Measurements from ENCODE around the gene NRIP1.

NRIP1 gene

DNA sequence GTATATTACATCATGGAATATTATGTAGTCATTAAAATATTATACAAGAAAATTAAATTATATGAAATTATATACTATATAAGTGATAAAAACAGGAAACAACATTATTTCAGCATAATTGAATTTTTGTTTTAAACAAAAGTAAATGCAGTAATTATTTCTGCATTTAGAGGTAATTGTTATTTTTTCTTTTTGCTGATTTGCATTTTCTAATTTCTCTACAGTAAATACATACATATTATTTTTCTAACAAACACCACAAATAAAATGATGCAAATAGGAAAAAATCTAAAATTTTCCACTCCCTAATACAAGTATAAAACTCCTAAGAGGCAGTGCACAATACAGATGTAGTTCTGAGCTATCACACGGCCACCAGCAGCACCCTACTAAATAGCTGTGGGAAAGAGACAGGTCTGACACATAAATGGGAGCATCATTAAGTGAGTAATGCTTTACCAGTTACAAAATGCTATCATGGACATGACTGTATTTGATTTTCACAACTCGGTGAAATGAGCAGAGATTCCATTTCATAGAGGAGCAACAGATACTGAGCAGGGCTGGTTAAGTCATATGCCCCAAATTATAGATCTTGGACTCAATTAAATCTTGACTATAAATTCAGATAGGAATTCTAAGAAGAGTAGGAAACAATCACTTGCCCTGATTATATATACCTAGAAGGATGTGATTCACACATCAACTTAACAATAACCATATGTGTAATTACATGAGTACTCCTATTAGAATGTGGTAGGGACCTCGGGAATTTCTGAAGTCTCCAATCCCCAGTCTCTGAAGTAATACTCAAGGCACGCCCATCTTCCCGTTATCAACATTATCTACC is 49.0 kb downstream of the NRIP1 start:
- no peaks in the 10 kb centered on the region for H3K9me3 ChIP-seq (ENCODE audit: insufficient read depth, low read depth, low read length)
- H3K9ac ChIP-seq (ENCODE audit: low read depth, low read length) = no peak overlapping the region

DNA sequence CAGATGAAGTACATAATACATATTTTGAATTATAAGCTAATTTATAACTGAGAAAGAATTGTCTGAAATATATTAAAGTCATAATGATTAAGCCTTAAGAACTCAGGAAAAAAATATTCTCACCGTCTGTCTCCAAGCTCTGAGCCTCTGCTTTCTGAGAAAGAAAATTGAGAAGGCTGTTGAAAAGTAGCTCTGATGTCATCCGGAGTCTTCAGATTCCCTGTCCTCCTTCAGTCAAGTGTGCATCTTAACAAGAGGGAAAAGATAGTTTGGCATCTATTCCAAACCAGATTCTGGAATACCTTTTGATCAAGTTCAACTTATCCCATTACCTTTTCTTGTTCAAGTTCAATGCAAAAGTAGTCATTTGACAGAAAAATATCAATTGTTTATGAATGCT is 50.6 kb downstream of the NRIP1 start:
- Histone ChIP-seq H3K4me1 (ENCODE audit: insufficient read depth, low read length) (no peaks in the 10 kb centered on the region; the same call in 1 of the 2 replicates), H3K4me3 (ENCODE audit: low read length) (no peak overlapping the region), H3K9ac (ENCODE audit: low read depth, low read length) (no peak overlapping the region), H3K36me3 (ENCODE audit: insufficient read depth, low read depth, low read length) (no peaks in the 10 kb centered on the region), H3K27me3 (ENCODE audit: insufficient read depth, low read length) (no peaks in the 10 kb centered on the region), H3K27ac (ENCODE audit: low read length) (no peak overlapping the region), H3K9me3 (ENCODE audit: insufficient read depth, low read depth, low read length) (no peaks in the 10 kb centered on the region)

More for the DNA sequence above, 49.0 kb downstream of the NRIP1 start:
- H3K36me3 ChIP-seq (ENCODE audit: insufficient read depth, low read depth, low read length) = no peaks in the 10 kb centered on the region
- no peak overlapping the region for H3K27ac ChIP-seq (ENCODE audit: low read length)
- no peaks in the 10 kb centered on the region; the same call in 1 of the 2 replicates for H3K4me1 ChIP-seq (ENCODE audit: insufficient read depth, low read length)
- no peak overlapping the region for H3K4me3 ChIP-seq (ENCODE audit: low read length)
- no peaks in the 10 kb centered on the region for H3K27me3 ChIP-seq (ENCODE audit: insufficient read depth, low read length)

GRCh38 chr21:15011967-15012366 is 52.8 kb downstream of the NRIP1 start:
- Histone ChIP-seq H3K9me3 (ENCODE audit: insufficient read depth, low read depth, low read length) (no peaks in the 10 kb centered on the region), H3K27me3 (ENCODE audit: insufficient read depth, low read length) (peaks cover 9% of the 10 kb centered on the region; the same call in 1 of the 2 replicates), H3K4me1 (ENCODE audit: insufficient read depth, low read length) (no peaks in the 10 kb centered on the region), H3K4me3 (ENCODE audit: low read length) (no peak overlapping the region), H3K36me3 (ENCODE audit: insufficient read depth, low read depth, low read length) (no peaks in the 10 kb centered on the region), H3K9ac (ENCODE audit: low read depth, low read length) (no peak overlapping the region), H3K27ac (ENCODE audit: low read length) (no peak overlapping the region)

DNA sequence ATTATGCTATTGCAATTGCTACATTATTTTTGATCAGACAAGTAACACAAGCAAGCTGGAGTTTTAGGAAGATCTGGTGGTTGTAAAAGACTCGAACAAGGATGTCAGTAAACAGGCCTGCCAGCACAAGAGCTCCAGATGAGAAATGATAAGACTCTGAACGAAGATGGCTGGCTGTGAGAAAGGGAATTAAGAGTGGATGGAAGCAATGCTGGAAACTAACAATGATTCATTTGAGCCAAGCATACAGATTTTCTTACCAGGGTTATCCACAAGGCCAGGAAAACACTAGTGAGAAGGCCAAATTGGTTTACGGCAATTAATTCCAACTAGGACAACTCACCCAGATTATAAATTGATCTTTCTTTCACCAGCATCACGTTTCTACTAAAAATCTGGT is 54.2 kb downstream of the NRIP1 start:
- no peak overlapping the region for H3K27ac ChIP-seq (ENCODE audit: low read length)
- H3K9me3 ChIP-seq (ENCODE audit: insufficient read depth, low read depth, low read length) = no peaks in the 10 kb centered on the region
- H3K36me3 ChIP-seq (ENCODE audit: insufficient read depth, low read depth, low read length) = no peaks in the 10 kb centered on the region

GRCh38 chr21:15009837-15010363 is 54.9 kb downstream of the NRIP1 start:
- H3K27me3 ChIP-seq (ENCODE audit: insufficient read depth, low read length) = peaks cover 24% of the 10 kb centered on the region
- no peak overlapping the region for H3K27ac ChIP-seq (ENCODE audit: low read length)
- peaks cover 17% of the 10 kb centered on the region for H3K4me1 ChIP-seq (ENCODE audit: insufficient read depth, low read length)
- H3K4me3 ChIP-seq (ENCODE audit: low read length) = no peak overlapping the region
- no peaks in the 10 kb centered on the region for H3K36me3 ChIP-seq (ENCODE audit: insufficient read depth, low read depth, low read length)
- no peaks in the 10 kb centered on the region for H3K9me3 ChIP-seq (ENCODE audit: insufficient read depth, low read depth, low read length)
- H3K9ac ChIP-seq (ENCODE audit: low read depth, low read length) = no peak overlapping the region

More for the DNA sequence above, 54.2 kb downstream of the NRIP1 start:
- H3K9ac ChIP-seq (ENCODE audit: low read depth, low read length) = no peak overlapping the region
- H3K4me1 ChIP-seq (ENCODE audit: insufficient read depth, low read length) = peaks cover 12% of the 10 kb centered on the region
- peaks cover 20% of the 10 kb centered on the region for H3K27me3 ChIP-seq (ENCODE audit: insufficient read depth, low read length)
- no peak overlapping the region for H3K4me3 ChIP-seq (ENCODE audit: low read length)

DNA sequence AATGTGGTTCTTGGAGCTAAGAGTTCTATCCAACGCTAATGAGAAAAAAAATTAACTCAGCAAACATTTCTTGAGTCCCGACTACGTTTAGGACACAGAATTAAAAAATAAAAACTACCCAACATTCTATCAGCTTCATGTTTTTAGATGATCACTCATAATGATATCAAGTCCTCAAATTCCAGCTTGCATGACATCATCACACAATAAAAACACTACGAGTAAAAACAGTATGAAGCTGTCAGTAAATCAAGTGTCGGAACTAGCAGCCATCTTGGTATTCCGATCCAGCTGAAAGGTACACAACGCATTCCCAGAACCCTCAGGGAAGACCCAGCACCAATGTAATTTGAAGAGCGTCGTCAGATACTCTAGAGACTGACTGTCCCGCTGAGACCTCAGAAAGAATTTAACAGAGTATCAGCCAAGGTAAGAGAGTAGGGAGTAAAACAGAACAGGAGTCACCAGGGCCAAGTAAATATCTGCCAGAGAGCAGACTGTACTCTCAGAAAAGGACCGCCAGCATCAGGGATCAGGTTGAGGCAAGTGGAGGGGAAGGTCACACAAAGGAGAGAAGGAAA is 57.0 kb downstream of the NRIP1 start:
- Histone ChIP-seq H3K4me1 (ENCODE audit: insufficient read depth, low read length) (peaks cover 17% of the 10 kb centered on the region), H3K27ac (ENCODE audit: low read length) (no peak overlapping the region), H3K36me3 (ENCODE audit: insufficient read depth, low read depth, low read length) (no peaks in the 10 kb centered on the region), H3K9ac (ENCODE audit: low read depth, low read length) (no peak overlapping the region), H3K9me3 (ENCODE audit: insufficient read depth, low read depth, low read length) (no peaks in the 10 kb centered on the region), H3K27me3 (ENCODE audit: insufficient read depth, low read length) (peaks cover 45% of the 10 kb centered on the region), H3K4me3 (ENCODE audit: low read length) (no peak overlapping the region)

- Histone ChIP-seq H3K36me3 (ENCODE audit: insufficient read depth, low read depth, low read length) (no peaks in the 10 kb centered on the region), H3K4me1 (ENCODE audit: insufficient read depth, low read length) (peaks cover 26% of the 10 kb centered on the region), H3K9ac (ENCODE audit: low read depth, low read length) (no peak overlapping the region), H3K4me3 (ENCODE audit: low read length) (no peak overlapping the region), H3K27me3 (ENCODE audit: insufficient read depth, low read length) (peaks cover 53% of the 10 kb centered on the region), H3K9me3 (ENCODE audit: insufficient read depth, low read depth, low read length) (no peaks in the 10 kb centered on the region), H3K27ac (ENCODE audit: low read length) (no peak overlapping the region)
Observed at GRCh38 chr21:15006594-15007230, 58.1 kb downstream of the NRIP1 start.

- H3K9ac ChIP-seq (ENCODE audit: low read depth, low read length) = no peak overlapping the region
- H3K4me1 ChIP-seq (ENCODE audit: insufficient read depth, low read length) = peaks cover 31% of the 10 kb centered on the region
- no peak overlapping the region for H3K27ac ChIP-seq (ENCODE audit: low read length)
- H3K36me3 ChIP-seq (ENCODE audit: insufficient read depth, low read depth, low read length) = no peaks in the 10 kb centered on the region
- H3K4me3 ChIP-seq (ENCODE audit: low read length) = no peak overlapping the region
- peaks cover 53% of the 10 kb centered on the region for H3K27me3 ChIP-seq (ENCODE audit: insufficient read depth, low read length)
- no peaks in the 10 kb centered on the region for H3K9me3 ChIP-seq (ENCODE audit: insufficient read depth, low read depth, low read length)
Observed at GRCh38 chr21:15005391-15005790, 59.4 kb downstream of the NRIP1 start.

DNA sequence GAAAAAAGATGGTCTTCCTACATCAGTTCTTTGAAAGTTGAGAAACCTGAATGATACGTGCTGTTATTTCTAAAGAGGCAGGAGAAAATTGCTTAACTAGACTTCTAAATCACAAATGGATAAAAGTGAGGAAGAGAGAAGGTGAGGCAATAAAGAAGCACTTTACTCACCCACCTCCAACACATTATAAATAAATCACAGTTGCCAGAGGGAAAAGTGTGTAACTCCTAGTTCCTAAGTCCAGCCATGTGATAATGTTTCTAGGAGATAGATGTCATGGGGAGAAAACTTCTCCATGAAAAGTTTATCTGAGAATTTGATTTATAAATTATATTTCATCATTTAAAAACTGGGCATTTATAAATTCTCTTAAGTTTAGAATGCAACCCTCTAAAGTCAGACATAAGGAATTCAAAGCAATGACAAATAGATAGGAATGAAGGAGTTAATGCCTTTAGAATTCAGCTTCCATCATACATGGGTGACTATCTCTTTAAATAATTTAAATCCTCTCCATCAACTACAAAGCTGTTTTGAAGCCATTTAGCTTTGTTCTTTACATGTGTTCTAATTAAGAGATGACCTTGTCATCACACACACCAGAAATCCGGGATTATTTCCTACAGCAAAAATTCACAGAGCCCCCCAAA is 60.0 kb downstream of the NRIP1 start:
- Histone ChIP-seq H3K36me3 (ENCODE audit: insufficient read depth, low read depth, low read length) (no peaks in the 10 kb centered on the region), H3K9ac (ENCODE audit: low read depth, low read length) (no peak overlapping the region), H3K9me3 (ENCODE audit: insufficient read depth, low read depth, low read length) (no peaks in the 10 kb centered on the region), H3K4me1 (ENCODE audit: insufficient read depth, low read length) (peaks cover 31% of the 10 kb centered on the region), H3K4me3 (ENCODE audit: low read length) (no peak overlapping the region), H3K27ac (ENCODE audit: low read length) (no peak overlapping the region), H3K27me3 (ENCODE audit: insufficient read depth, low read length) (peaks cover 53% of the 10 kb centered on the region)

GRCh38 chr21:15003463-15004135 is 61.2 kb downstream of the NRIP1 start:
- Histone ChIP-seq H3K27me3 (ENCODE audit: insufficient read depth, low read length) (peaks cover 53% of the 10 kb centered on the region), H3K27ac (ENCODE audit: low read length) (no peak overlapping the region), H3K9me3 (ENCODE audit: insufficient read depth, low read depth, low read length) (no peaks in the 10 kb centered on the region), H3K9ac (ENCODE audit: low read depth, low read length) (no peak overlapping the region), H3K4me3 (ENCODE audit: low read length) (no peak overlapping the region), H3K36me3 (ENCODE audit: insufficient read depth, low read depth, low read length) (no peaks in the 10 kb centered on the region), H3K4me1 (ENCODE audit: insufficient read depth, low read length) (peaks cover 31% of the 10 kb centered on the region)
